Smooth muscle cell (in vitro differentiated cells): ENCODE data around the gene CAPZB. TPM values are rescaled to one million over a fixed set of nuclear protein-coding genes. Genes with fewer than 3 reads are reported as not detected.

Source experiments
- DNase-seq: peaks from one replicate; lab custom pipeline; 2025; ENCODE audit not compliant: unreplicated experiment; lab: John Stamatoyannopoulos, UW
- H2AFZ ChIP-seq: fragments of 200-600 bp; sonication (generic); 2 replicates; pipeline ENCODE4 v1.6.0; 2016; ENCODE audit warnings: antibody characterized with exemption, low read depth, mild to moderate bottlenecking
- H3F3A ChIP-seq: fragments of 200-600 bp; sonication (generic); 2 replicates; pipeline ENCODE4 v1.6.0; 2017; ENCODE audit warnings: antibody characterized with exemption, low read depth
- H3K27ac ChIP-seq: fragments of 200-600 bp; sonication (generic); 2 replicates; pipeline ENCODE4 v1.5.1; 2016; ENCODE audit warnings: low read depth, mild to moderate bottlenecking
- H3K27me3 ChIP-seq: fragments of 200-600 bp; sonication (generic); 2 replicates; pipeline ENCODE4 v1.6.1; 2016; ENCODE audit warnings: low read depth, mild to moderate bottlenecking
- H3K36me3 ChIP-seq: fragments of 200-600 bp; sonication (generic); 2 replicates; pipeline ENCODE4 v1.5.1; 2016; ENCODE audit warnings: low read depth
- H3K4me1 ChIP-seq: fragments of 200-600 bp; sonication (generic); 2 replicates; pipeline ENCODE4 v1.5.1; 2016; ENCODE audit warnings: low read depth
- H3K4me2 ChIP-seq: fragments of 200-600 bp; sonication (generic); 2 replicates; pipeline ENCODE4 v1.6.0; 2016; ENCODE audit warnings: mild to moderate bottlenecking
- H3K4me3 ChIP-seq: fragments of 200-600 bp; sonication (generic); 2 replicates; pipeline ENCODE4 v1.5.1; 2016; ENCODE audit warnings: mild to moderate bottlenecking
- H3K79me2 ChIP-seq: fragments of 200-600 bp; sonication (generic); 2 replicates; pipeline ENCODE4 v1.6.0; 2016; ENCODE audit warnings: low read depth, mild to moderate bottlenecking
- H3K9ac ChIP-seq: fragments of 200-600 bp; sonication (generic); 2 replicates; pipeline ENCODE4 v1.6.0; 2016; ENCODE audit warnings: low read depth
- H3K9me3 ChIP-seq: fragments of 200-600 bp; sonication (generic); replicated peaks from 2 replicates; pipeline ENCODE4 v1.5.1; 2016; ENCODE audit warnings: low read depth
- H4K20me1 ChIP-seq: fragments of 200-600 bp; sonication (generic); 2 replicates; pipeline ENCODE4 v1.6.0; 2016; ENCODE audit warnings: low read depth
- CTCF ChIP-seq: fragments of 200-600 bp; sonication (generic); IDR thresholded peaks from 2 replicates; pipeline ENCODE4 v1.5.1; 2017; ENCODE audit warnings: borderline replicate concordance, mild to moderate bottlenecking, antibody characterized with exemption; ENCODE audit not compliant: insufficient read depth, poor library complexity, severe bottlenecking
- WGBS: methylation state at CpG from one replicate; pipeline ENCODE4 v1.1.7; 2016; ENCODE audit warnings: low lambda C conversion rate; 5-methylcytosine and 5-hydroxymethylcytosine counted together
- polyA plus RNA-seq: library from polyadenylated mRNA; unstranded; fragments of >200 nt; fragmentation: Nextera tagmentation; extraction: Ambion mirVana; gene quantifications from 2 replicates; pipeline ENCODE4 v1.2.1, GENCODE V29; 2016
- total RNA-seq: library from RNA; depleted of rRNA; stranded (reverse); fragments of >200 nt; gene quantifications from 2 replicates; pipeline ENCODE4 v1.2.3, GENCODE V29; 2014

The CAPZB gene
- total and polyA plus RNA-seq, 2 experiments from 2014 or later: 205 to 405 TPM

- H3K4me2 ChIP-seq: no peak overlapping the region
- H3K9me3 ChIP-seq: no peaks in the 10 kb centered on the region
- H3F3A ChIP-seq: no peaks in the 10 kb centered on the region
- H3K27me3 ChIP-seq: no peaks in the 10 kb centered on the region
- no peak overlapping the region for H3K9ac ChIP-seq
- H2AFZ ChIP-seq: no peak overlapping the region
- H3K27ac ChIP-seq: no peak overlapping the region
- H3K36me3 ChIP-seq: no peaks in the 10 kb centered on the region
- no peak overlapping the region for H3K4me3 ChIP-seq
- no peaks in the 10 kb centered on the region for H3K4me1 ChIP-seq
- H3K79me2 ChIP-seq: no peaks in the 10 kb centered on the region
- no peak for DNase-seq
- H4K20me1 ChIP-seq: peaks cover 57% of the 10 kb centered on the region
- 96% methylated on average over 32 of the region's 33 CpGs for WGBS
- TF ChIP-seq CTCF: no peak
These were observed 142.3 kb downstream of the CAPZB start for GRCh38 chr1:19342894-19343616.

DNA sequence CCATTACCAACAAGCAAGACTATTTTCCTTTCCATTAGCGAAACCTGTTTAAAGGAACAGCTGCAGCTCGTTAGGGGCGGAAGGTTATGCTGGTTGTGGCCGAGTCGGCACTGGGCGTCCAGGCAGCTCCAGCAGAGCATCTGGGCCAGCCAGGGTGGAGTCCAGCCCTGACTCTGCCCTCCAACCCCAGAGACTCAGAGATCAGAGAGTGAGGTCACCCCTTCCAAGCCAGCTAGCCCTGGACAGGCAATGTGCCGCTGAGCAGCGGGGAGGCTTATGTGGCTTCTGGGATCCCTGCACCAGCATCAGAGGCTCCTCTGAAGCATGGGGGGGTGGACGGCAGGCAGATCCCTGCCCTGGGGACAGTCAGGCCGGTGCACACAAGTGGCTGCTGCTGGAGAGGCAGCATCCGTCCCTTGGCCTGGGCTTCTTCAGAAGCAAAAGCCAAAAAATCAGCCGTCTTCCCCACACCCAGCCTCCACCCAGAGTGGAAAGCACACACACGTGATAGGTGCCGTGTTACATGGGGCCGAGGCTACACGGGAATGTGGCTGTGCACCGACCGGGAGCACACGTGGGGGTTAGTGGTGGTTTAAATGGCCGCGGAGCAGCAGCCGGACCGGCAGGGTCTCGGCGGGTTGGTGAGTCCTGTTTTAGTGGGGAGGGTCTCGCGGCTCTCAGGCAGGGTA is 143.1 kb downstream of the CAPZB start:
- TF ChIP-seq CTCF: no peak
- Histone ChIP-seq H3K27me3 (no peaks in the 10 kb centered on the region), H3K4me1 (no peaks in the 10 kb centered on the region), H3K4me3 (no peak overlapping the region), H3K4me2 (no peak overlapping the region), H3K9ac (no peak overlapping the region), H4K20me1 (peaks cover 49% of the 10 kb centered on the region), H3K9me3 (no peaks in the 10 kb centered on the region), H3K36me3 (no peaks in the 10 kb centered on the region), H3K27ac (no peak overlapping the region), H3F3A (peaks cover under 1% of the 10 kb centered on the region), H3K79me2 (no peaks in the 10 kb centered on the region), H2AFZ (no peak overlapping the region)
- 95% methylated on average over 27 of the region's 27 CpGs for whole genome bisulfite sequencing
- DNase-seq: no peak

- TF ChIP-seq CTCF: peak; percentile 92
- Histone ChIP-seq H3K36me3 (no peaks in the 10 kb centered on the region), H3K4me3 (no peak overlapping the region), H4K20me1 (peaks cover 43% of the 10 kb centered on the region), H3K27ac (no peak overlapping the region), H3K9me3 (no peaks in the 10 kb centered on the region), H3F3A (peaks cover 3% of the 10 kb centered on the region), H3K4me2 (no peak overlapping the region), H3K4me1 (no peaks in the 10 kb centered on the region), H3K9ac (no peak overlapping the region), H2AFZ (no peak overlapping the region), H3K79me2 (no peaks in the 10 kb centered on the region), H3K27me3 (no peaks in the 10 kb centered on the region)
- WGBS: 72% methylated on average over 25 of the region's 25 CpGs
- peak; percentile 17 for DNase-seq
These were observed 143.9 kb downstream of the CAPZB start for GRCh38 chr1:19341201-19342061.
